MM.1S (cell line): Measurements from ENCODE around the gene PADI2.

Experiments used
- DNase-seq: peaks from one replicate; pipeline ENCODE4 v3.0.0-alpha.2; 2015
- H2AFZ ChIP-seq: fragments of 300-600 bp; sonication (generic); 2 replicates; pipeline ENCODE4 v1.6.0; 2016; ENCODE audit warnings: antibody characterized with exemption, low read length
- H3F3A ChIP-seq: fragments of 300-600 bp; sonication (generic); 2 replicates; pipeline ENCODE4 v1.6.1; 2016; ENCODE audit warnings: mild to moderate bottlenecking, antibody characterized with exemption, low read length, moderate library complexity, mixed read lengths; ENCODE audit not compliant: insufficient read depth
- H3K27ac ChIP-seq: fragments of 300-600 bp; sonication (generic); 2 replicates; pipeline ENCODE4 v1.5.1; 2016; ENCODE audit warnings: mild to moderate bottlenecking, low read length
- H3K27me3 ChIP-seq: fragments of 300-600 bp; sonication (generic); replicated peaks from 2 replicates; pipeline ENCODE4 v1.6.0; 2016; ENCODE audit warnings: low read length; ENCODE audit not compliant: insufficient read depth
- H3K36me3 ChIP-seq: fragments of 300-600 bp; sonication (generic); replicated peaks from 2 replicates; pipeline ENCODE4 v1.6.1; 2016; ENCODE audit warnings: mild to moderate bottlenecking, low read length, mixed read lengths; ENCODE audit not compliant: insufficient read depth
- H3K4me1 ChIP-seq: fragments of 300-600 bp; sonication (generic); 2 replicates; pipeline ENCODE4 v1.6.1; 2016; ENCODE audit warnings: low read length, mixed read lengths
- H3K4me2 ChIP-seq: fragments of 300-600 bp; sonication (generic); 2 replicates; pipeline ENCODE4 v1.6.0; 2016; ENCODE audit warnings: low read depth, low read length
- H3K4me3 ChIP-seq: fragments of 300-600 bp; sonication (generic); 2 replicates; pipeline ENCODE4 v1.5.1; 2016; ENCODE audit warnings: low read length, mixed read lengths
- H3K79me2 ChIP-seq: fragments of 300-600 bp; sonication (generic); 2 replicates; pipeline ENCODE4 v1.6.1; 2016; ENCODE audit warnings: mixed run types, low read length, mixed read lengths
- H3K9ac ChIP-seq: fragments of 300-600 bp; sonication (generic); 2 replicates; pipeline ENCODE4 v1.6.1; 2016; ENCODE audit warnings: low read length, mixed read lengths
- H3K9me2 ChIP-seq: fragments of 300-600 bp; sonication (generic); replicated peaks from 2 replicates; pipeline ENCODE4 v1.6.1; 2016; ENCODE audit warnings: mild to moderate bottlenecking, low read length, mixed read lengths; ENCODE audit not compliant: insufficient read depth
- H3K9me3 ChIP-seq: fragments of 300-600 bp; sonication (generic); replicated peaks from 2 replicates; pipeline ENCODE4 v1.6.1; 2016; ENCODE audit warnings: mild to moderate bottlenecking, low read length, mixed read lengths; ENCODE audit not compliant: insufficient read depth
- H4K20me1 ChIP-seq: fragments of 300-600 bp; sonication (generic); 2 replicates; pipeline ENCODE4 v1.6.1; 2016; ENCODE audit warnings: mild to moderate bottlenecking, low read length, moderate library complexity, mixed read lengths; ENCODE audit not compliant: insufficient read depth
- EZH2 ChIP-seq: fragments of 300-600 bp; sonication (generic); optimal IDR thresholded peaks from 2 replicates; pipeline ENCODE3; 2017; ENCODE audit warnings: low read depth, mild to moderate bottlenecking, antibody characterized with exemption, low read length, mixed read lengths
- EZH2phosphoT487 ChIP-seq: fragments of 300-600 bp; sonication (generic); IDR thresholded peaks from 2 replicates; pipeline ENCODE4 v1.6.1; 2018; ENCODE audit warnings: antibody characterized with exemption, low read length
- TF ChIP-seq, protein P1 (sequence below): fragments of 300-600 bp; sonication (generic); IDR thresholded peaks from 2 replicates; pipeline ENCODE4 v1.5.1; 2016; ENCODE audit warnings: antibody characterized with exemption, low read length, mixed read lengths

Gene PADI2

GRCh38 chr1:17069452-17070162 lies 49.6 kb downstream of the PADI2 start:
- Histone ChIP-seq H3K79me2 (no peaks in the 10 kb centered on the region), H2AFZ (no peak overlapping the region), H3K36me3 (no peaks in the 10 kb centered on the region), H3K27ac (no peak overlapping the region), H4K20me1 (no peaks in the 10 kb centered on the region), H3K9ac (no peak overlapping the region), H3K27me3 (peaks cover 90% of the 10 kb centered on the region), H3K9me3 (no peaks in the 10 kb centered on the region), H3F3A (no peaks in the 10 kb centered on the region), H3K4me1 (no peaks in the 10 kb centered on the region), H3K4me3 (no peak overlapping the region), H3K9me2 (no peaks in the 10 kb centered on the region), H3K4me2 (no peak overlapping the region)
- no peak for DNase-seq
- TF ChIP-seq EZH2 (no peak), EZH2phosphoT487 (no peak)
- TF ChIP-seq, protein P1, sequence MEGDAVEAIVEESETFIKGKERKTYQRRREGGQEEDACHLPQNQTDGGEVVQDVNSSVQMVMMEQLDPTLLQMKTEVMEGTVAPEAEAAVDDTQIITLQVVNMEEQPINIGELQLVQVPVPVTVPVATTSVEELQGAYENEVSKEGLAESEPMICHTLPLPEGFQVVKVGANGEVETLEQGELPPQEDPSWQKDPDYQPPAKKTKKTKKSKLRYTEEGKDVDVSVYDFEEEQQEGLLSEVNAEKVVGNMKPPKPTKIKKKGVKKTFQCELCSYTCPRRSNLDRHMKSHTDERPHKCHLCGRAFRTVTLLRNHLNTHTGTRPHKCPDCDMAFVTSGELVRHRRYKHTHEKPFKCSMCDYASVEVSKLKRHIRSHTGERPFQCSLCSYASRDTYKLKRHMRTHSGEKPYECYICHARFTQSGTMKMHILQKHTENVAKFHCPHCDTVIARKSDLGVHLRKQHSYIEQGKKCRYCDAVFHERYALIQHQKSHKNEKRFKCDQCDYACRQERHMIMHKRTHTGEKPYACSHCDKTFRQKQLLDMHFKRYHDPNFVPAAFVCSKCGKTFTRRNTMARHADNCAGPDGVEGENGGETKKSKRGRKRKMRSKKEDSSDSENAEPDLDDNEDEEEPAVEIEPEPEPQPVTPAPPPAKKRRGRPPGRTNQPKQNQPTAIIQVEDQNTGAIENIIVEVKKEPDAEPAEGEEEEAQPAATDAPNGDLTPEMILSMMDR = no peak

DNA sequence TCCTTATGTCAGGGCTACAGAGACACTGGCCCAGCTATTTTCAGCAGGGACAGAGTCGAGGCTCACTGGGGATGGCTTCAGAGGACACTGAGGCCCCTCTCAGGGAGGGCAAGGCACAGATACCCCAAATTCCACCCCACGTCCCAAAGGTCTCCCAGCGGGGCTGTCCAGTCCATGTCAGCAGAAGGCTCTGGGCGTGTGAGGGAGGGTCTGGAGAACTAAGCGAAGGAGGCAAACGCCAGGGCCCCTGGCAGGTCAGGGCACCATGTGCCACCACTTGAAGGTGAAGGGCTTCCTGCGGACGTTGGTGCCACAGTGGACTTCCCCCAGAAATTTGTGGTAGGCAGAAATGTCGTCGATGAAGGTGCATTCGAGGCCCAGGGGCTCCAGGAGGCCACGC lies 50.5 kb downstream of the PADI2 start:
- no peak overlapping the region for H2AFZ ChIP-seq

GRCh38 chr1:17067465-17068240 lies 51.6 kb downstream of the PADI2 start:
- Histone ChIP-seq H3K27ac (no peak overlapping the region), H3K27me3 (peaks cover 99% of the 10 kb centered on the region), H2AFZ (no peak overlapping the region), H3K4me3 (no peak overlapping the region), H3K4me1 (no peaks in the 10 kb centered on the region), H3K9me3 (no peaks in the 10 kb centered on the region), H3K9me2 (no peaks in the 10 kb centered on the region), H3K36me3 (no peaks in the 10 kb centered on the region), H4K20me1 (no peaks in the 10 kb centered on the region), H3K79me2 (no peaks in the 10 kb centered on the region), H3K4me2 (no peak overlapping the region), H3F3A (no peaks in the 10 kb centered on the region), H3K9ac (no peak overlapping the region)
- DNase-seq = no peak
- no peak for TF ChIP-seq EZH2
- TF ChIP-seq EZH2phosphoT487 = no peak
- TF ChIP-seq, protein P1 = no peak

More for the DNA sequence above, 50.5 kb downstream of the PADI2 start:
- no peaks in the 10 kb centered on the region for H3K4me1 ChIP-seq
- no peaks in the 10 kb centered on the region for H3K9me3 ChIP-seq
- H3K9ac ChIP-seq = no peak overlapping the region
- no peaks in the 10 kb centered on the region for H3K36me3 ChIP-seq
- no peaks in the 10 kb centered on the region for H4K20me1 ChIP-seq
- H3K9me2 ChIP-seq = no peaks in the 10 kb centered on the region
- H3K27me3 ChIP-seq = peaks cover 98% of the 10 kb centered on the region
- no peaks in the 10 kb centered on the region for H3F3A ChIP-seq
- H3K4me3 ChIP-seq = no peak overlapping the region
- no peaks in the 10 kb centered on the region for H3K79me2 ChIP-seq
- no peak for DNase-seq
- H3K27ac ChIP-seq = no peak overlapping the region
- no peak overlapping the region for H3K4me2 ChIP-seq
- TF ChIP-seq EZH2phosphoT487 = no peak

GRCh38 chr1:17067069-17067426 lies 52.2 kb downstream of the PADI2 start:
- no peaks in the 10 kb centered on the region for H3K9me2 ChIP-seq
- TF ChIP-seq EZH2 (no peak), EZH2phosphoT487 (no peak)
- TF ChIP-seq, protein P1 = no peak
- no peaks in the 10 kb centered on the region for H3K4me1 ChIP-seq
- no peak overlapping the region for H3K4me3 ChIP-seq
- no peak overlapping the region for H3K4me2 ChIP-seq
- DNase-seq = no peak
- H3K79me2 ChIP-seq = no peaks in the 10 kb centered on the region
- H3K9me3 ChIP-seq = no peaks in the 10 kb centered on the region
- peaks cover 99% of the 10 kb centered on the region for H3K27me3 ChIP-seq
- no peaks in the 10 kb centered on the region for H4K20me1 ChIP-seq
- H3K9ac ChIP-seq = no peak overlapping the region
- no peak overlapping the region for H2AFZ ChIP-seq
- no peaks in the 10 kb centered on the region for H3F3A ChIP-seq
- no peak overlapping the region for H3K27ac ChIP-seq
- no peaks in the 10 kb centered on the region for H3K36me3 ChIP-seq
